CD8-positive, alpha-beta memory T cell (primary cell): ENCODE results near the gene STMN3. TPM values are rescaled to one million over a fixed set of nuclear protein-coding genes. Genes with fewer than 3 reads are reported as not detected.

ENCODE experiments used
- CTCF ChIA-PET: fragments of 350-600 bp; sonication (Branson Sonifier 250); formaldehyde crosslinking; loops from one replicate; lab custom pipeline; 2021; ENCODE audit warnings: antibody characterized with exemption; lab: Charles Lee
- POLR2A ChIA-PET: fragments of 350-600 bp; sonication (Branson Sonifier 250); formaldehyde crosslinking; loops from one replicate; lab custom pipeline; 2021; ENCODE audit warnings: antibody characterized with exemption; lab: Charles Lee
- DNase-seq, 5 donors: peaks; one replicate each; pipeline versions ENCODE4 v3.0.0 to v3.0.0-alpha.2; 2020 to 2022; ENCODE audit warnings: mixed read lengths in 1 of 5
- H3K27ac ChIP-seq: one replicate; pipeline ENCODE4 v1.7.0; 2013; ENCODE audit warnings: low read depth, mild to moderate bottlenecking, low read length, moderate library complexity
- H3K27me3 ChIP-seq: 2 replicates; pipeline ENCODE4 v1.7.0; 2013; ENCODE audit warnings: low read length, mild to moderate bottlenecking; ENCODE audit not compliant: insufficient read depth, poor library complexity, severe bottlenecking
- H3K36me3 ChIP-seq: 2 replicates; pipeline ENCODE4 v1.7.0; 2013; ENCODE audit warnings: mild to moderate bottlenecking, low read length, moderate library complexity; ENCODE audit not compliant: insufficient read depth
- H3K4me1 ChIP-seq: 2 replicates; pipeline ENCODE4 v1.7.0; 2013; ENCODE audit warnings: mild to moderate bottlenecking, low read length, moderate library complexity; ENCODE audit not compliant: insufficient read depth
- H3K4me3 ChIP-seq: 2 replicates; pipeline ENCODE4 v1.7.0; 2013; ENCODE audit warnings: mild to moderate bottlenecking, low read length
- H3K9me3 ChIP-seq: 2 replicates; pipeline ENCODE4 v1.7.0; 2013; ENCODE audit warnings: mild to moderate bottlenecking, low read length
- H3K27ac Mint-ChIP-seq, 8 donors: one replicate each; pipeline ENCODE4 v1.8.0; 2020 to 2021; ENCODE audit warnings: mixed read lengths in 8 of 8, mild to moderate bottlenecking in 6 of 8, inconsistent platforms in 3 of 8, moderate library complexity in 3 of 8
- H3K27me3 Mint-ChIP-seq, 2 donors: one replicate each; pipeline ENCODE4 v1.8.0; 2020 to 2021; ENCODE audit warnings: mixed read lengths in 2 of 2, mild to moderate bottlenecking in 1 of 2, moderate library complexity in 1 of 2
- H3K36me3 Mint-ChIP-seq, 3 donors: one replicate each; pipeline ENCODE4 v1.8.0; 2020 to 2021; ENCODE audit warnings: mixed read lengths in 3 of 3, inconsistent platforms in 1 of 3, mild to moderate bottlenecking in 1 of 3
- H3K4me1 Mint-ChIP-seq, 3 donors: one replicate each; pipeline ENCODE4 v1.8.0; 2020 to 2021; ENCODE audit warnings: mixed read lengths in 3 of 3, inconsistent platforms in 1 of 3, mild to moderate bottlenecking in 1 of 3
- H3K4me3 Mint-ChIP-seq, 7 donors: one replicate each; pipeline ENCODE4 v1.8.0; 2020 to 2021; ENCODE audit warnings: mixed read lengths in 7 of 7, mild to moderate bottlenecking in 6 of 7, moderate library complexity in 4 of 7, inconsistent platforms in 2 of 7
- H3K9me3 Mint-ChIP-seq, 5 donors: one replicate each; pipeline ENCODE4 v1.8.0; 2020 to 2022; ENCODE audit warnings: mixed read lengths in 5 of 5, mild to moderate bottlenecking in 3 of 5, moderate library complexity in 2 of 5, inconsistent platforms in 1 of 5
- polyA plus RNA-seq: library from polyadenylated mRNA; unstranded; fragments of 300-500 nt; fragmentation: Illumina TruSeq; gene quantifications from one replicate; pipeline ENCODE4 v1.2.3, GENCODE V29; 2021
- total RNA-seq, 2 experiments: library from RNA; stranded (reverse); gene quantifications; one replicate each; pipeline ENCODE4 v1.2.3, GENCODE V29; 2021

Gene STMN3
- total and polyA plus RNA-seq, 3 experiments from 2014 or later = 21.0 to 24.7 (median 21.6) TPM

- Mint-ChIP-seq H3K27ac (no peak overlapping the region), H3K4me1 (peaks cover 0 to 11% (median 2%) of the 10 kb centered on the region in 3 donors), H3K4me3 (no peak overlapping the region), H3K36me3 (peaks cover 0 to 2% (median 0%) of the 10 kb centered on the region in 3 donors), H3K9me3 (peaks cover 0 to 5% (median 0%) of the 10 kb centered on the region in 5 donors), H3K27me3 (peaks cover 0 to 7% of the 10 kb centered on the region in 2 donors)
- H3K4me3 ChIP-seq = no peak overlapping the region
- no peak for DNase-seq
- H3K4me1 ChIP-seq = peaks cover 16% of the 10 kb centered on the region
- CTCF ChIA-PET = no interaction called here
- POLR2A ChIA-PET = interaction anchor here (0.6 kb wide), 1 partner anchor 119 kb away, joined by 13 read pairs; no protein-coding TSS in a partner anchor
- no peaks in the 10 kb centered on the region for H3K9me3 ChIP-seq
- no peak overlapping the region for H3K27ac ChIP-seq
- H3K27me3 ChIP-seq = no peaks in the 10 kb centered on the region
- no peaks in the 10 kb centered on the region for H3K36me3 ChIP-seq
These were observed 37.0 kb upstream of the STMN3 start for GRCh38 chr20:63690003-63690897.

- Histone ChIP-seq H3K4me3 (no peak overlapping the region), H3K27me3 (no peaks in the 10 kb centered on the region), H3K36me3 (no peaks in the 10 kb centered on the region), H3K4me1 (peaks cover 16% of the 10 kb centered on the region), H3K27ac (no peak overlapping the region), H3K9me3 (no peaks in the 10 kb centered on the region)
- ChIA-PET POLR2A (interaction anchor here (0.6 kb wide), 2 partner anchors 117 to 120 kb away, joined by 3 to 13 read pairs; no protein-coding TSS in a partner anchor), CTCF (no interaction called here)
- Mint-ChIP-seq H3K27ac (no peak overlapping the region), H3K4me1 (peaks cover 0 to 11% (median 2%) of the 10 kb centered on the region in 3 donors), H3K4me3 (no peak overlapping the region), H3K27me3 (peaks cover 0 to 7% of the 10 kb centered on the region in 2 donors), H3K36me3 (peaks cover 0 to 2% (median 0%) of the 10 kb centered on the region in 3 donors), H3K9me3 (peaks cover 0 to 5% (median 0%) of the 10 kb centered on the region in 5 donors)
- no peak for DNase-seq
These were observed 36.1 kb upstream of the STMN3 start for GRCh38 chr20:63689046-63690002.

DNA sequence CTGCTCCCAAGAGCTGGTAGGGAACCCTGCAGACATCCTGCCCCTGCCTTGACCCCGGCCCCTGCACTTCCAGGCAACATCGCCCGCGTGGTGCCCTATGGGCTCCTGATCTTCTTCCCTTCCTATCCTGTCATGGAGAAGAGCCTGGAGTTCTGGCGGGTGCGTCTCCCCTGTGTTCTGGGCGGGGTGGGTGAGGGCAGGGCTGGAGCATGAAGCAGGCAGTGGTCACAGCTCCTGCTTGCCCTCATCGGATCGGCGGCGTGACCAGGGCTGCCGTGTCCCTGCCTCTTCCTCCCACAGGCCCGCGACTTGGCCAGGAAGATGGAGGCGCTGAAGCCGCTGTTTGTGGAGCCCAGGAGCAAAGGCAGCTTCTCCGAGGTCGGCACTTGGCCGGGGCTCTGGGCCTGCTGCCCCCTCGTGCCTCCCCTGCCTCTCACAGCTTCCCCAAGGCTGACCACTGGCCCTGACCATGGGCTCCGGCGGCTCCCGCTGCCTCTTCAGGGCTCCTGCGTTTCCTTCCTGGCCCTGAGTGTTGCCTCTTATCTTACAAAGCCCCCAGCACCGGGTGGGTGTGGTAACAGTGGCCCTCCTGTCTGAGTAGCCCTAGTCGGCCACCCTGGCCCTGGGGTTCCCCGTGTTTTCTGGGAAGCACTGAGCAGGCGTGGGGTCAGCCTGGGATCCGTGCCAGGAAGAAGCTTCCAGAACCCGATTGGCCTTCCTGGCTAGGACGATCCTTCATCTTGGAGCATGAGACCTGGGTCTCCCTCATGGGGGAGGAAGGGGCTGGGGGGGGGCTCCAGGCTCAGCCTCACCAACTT, 35.2 kb upstream of the STMN3 start:
- Histone ChIP-seq H3K27ac (no peak overlapping the region), H3K4me1 (peaks cover 16% of the 10 kb centered on the region), H3K4me3 (no peak overlapping the region), H3K36me3 (no peaks in the 10 kb centered on the region), H3K27me3 (no peaks in the 10 kb centered on the region), H3K9me3 (no peaks in the 10 kb centered on the region)
- no peak for DNase-seq
- H3K4me3 Mint-ChIP-seq = peak overlapping the region in 1 of 7 donors; percentile 32
- peaks cover 4 to 7% (median 5%) of the 10 kb centered on the region in 3 donors for H3K4me1 Mint-ChIP-seq
- no peak overlapping the region for H3K27ac Mint-ChIP-seq
- H3K36me3 Mint-ChIP-seq = peaks cover 0 to 3% (median 0%) of the 10 kb centered on the region in 3 donors
- ChIA-PET POLR2A (no interaction called here), CTCF (interaction anchor here (0.8 kb wide), 1 partner anchor 30 kb away, joined by 4 read pairs; no protein-coding TSS in a partner anchor)
- peaks cover 0 to 2% (median 0%) of the 10 kb centered on the region in 5 donors for H3K9me3 Mint-ChIP-seq
- H3K27me3 Mint-ChIP-seq = peaks cover 0 to 5% of the 10 kb centered on the region in 2 donors

- Mint-ChIP-seq H3K4me1 (peaks cover 4 to 7% (median 5%) of the 10 kb centered on the region in 3 donors), H3K27ac (no peak overlapping the region), H3K27me3 (peaks cover 0 to 5% of the 10 kb centered on the region in 2 donors), H3K36me3 (peaks cover 0 to 3% (median 0%) of the 10 kb centered on the region in 3 donors), H3K4me3 (no peak overlapping the region), H3K9me3 (peaks cover 0 to 2% (median 0%) of the 10 kb centered on the region in 5 donors)
- ChIA-PET CTCF (interaction anchor here (0.8 kb wide), 1 partner anchor 29 kb away, joined by 4 read pairs; no protein-coding TSS in a partner anchor), POLR2A (no interaction called here)
- H3K9me3 ChIP-seq = no peaks in the 10 kb centered on the region
- no peaks in the 10 kb centered on the region for H3K27me3 ChIP-seq
- H3K36me3 ChIP-seq = no peaks in the 10 kb centered on the region
- H3K4me3 ChIP-seq = no peak overlapping the region
- H3K4me1 ChIP-seq = peaks cover 16% of the 10 kb centered on the region
- H3K27ac ChIP-seq = no peak overlapping the region
- no peak for DNase-seq
These were observed 34.4 kb upstream of the STMN3 start for GRCh38 chr20:63687419-63688178.

- DNase-seq = no peak
- no peak overlapping the region for H3K27ac ChIP-seq
- no peaks in the 10 kb centered on the region for H3K9me3 ChIP-seq
- ChIA-PET CTCF (no interaction called here), POLR2A (no interaction called here)
- peak overlapping the region in 1 of 7 donors; percentile 40 for H3K4me3 Mint-ChIP-seq
- H3K4me1 Mint-ChIP-seq = peaks cover 4 to 7% (median 5%) of the 10 kb centered on the region in 3 donors
- H3K9me3 Mint-ChIP-seq = no peaks in the 10 kb centered on the region
- no peak overlapping the region for H3K4me3 ChIP-seq
- H3K4me1 ChIP-seq = peaks cover 16% of the 10 kb centered on the region
- H3K27me3 Mint-ChIP-seq = peaks cover 0 to 2% of the 10 kb centered on the region in 2 donors
- peaks cover 0 to 3% (median 0%) of the 10 kb centered on the region in 3 donors for H3K36me3 Mint-ChIP-seq
- no peaks in the 10 kb centered on the region for H3K36me3 ChIP-seq
- no peak overlapping the region for H3K27ac Mint-ChIP-seq
- no peaks in the 10 kb centered on the region for H3K27me3 ChIP-seq
These were observed 33.5 kb upstream of the STMN3 start for GRCh38 chr20:63686492-63687321.

DNA sequence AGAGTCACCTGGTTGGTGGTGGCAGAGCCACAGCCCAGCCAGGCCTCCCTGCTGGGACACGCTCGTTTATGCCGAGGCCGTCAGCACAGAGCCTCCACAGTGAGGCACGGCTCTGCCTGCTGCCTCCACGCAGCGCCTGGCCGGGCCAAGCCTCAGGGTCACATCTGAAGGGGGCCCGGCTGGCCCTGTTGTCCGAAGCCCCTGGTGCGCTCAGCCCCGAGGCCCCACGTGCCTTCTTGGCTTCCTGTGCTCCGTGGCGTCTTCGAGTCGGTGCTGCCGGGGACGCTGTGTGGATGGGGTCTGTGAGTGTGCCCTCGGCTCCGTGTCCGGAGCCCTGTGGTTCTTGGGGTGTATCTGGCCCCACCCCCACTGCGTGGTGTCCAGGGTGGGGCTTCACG, 32.9 kb upstream of the STMN3 start:
- peaks cover 2 to 5% (median 4%) of the 10 kb centered on the region in 3 donors for H3K4me1 Mint-ChIP-seq
- Histone ChIP-seq H3K36me3 (no peaks in the 10 kb centered on the region), H3K4me1 (peaks cover 16% of the 10 kb centered on the region), H3K27ac (no peak overlapping the region), H3K9me3 (no peaks in the 10 kb centered on the region), H3K4me3 (no peak overlapping the region), H3K27me3 (no peaks in the 10 kb centered on the region)
- H3K9me3 Mint-ChIP-seq = no peaks in the 10 kb centered on the region
- H3K36me3 Mint-ChIP-seq = peaks cover 0 to 3% (median 0%) of the 10 kb centered on the region in 3 donors
- no peaks in the 10 kb centered on the region for H3K27me3 Mint-ChIP-seq
- H3K4me3 Mint-ChIP-seq = no peak overlapping the region
- peak overlapping the region in 1 of 8 donors; percentile 41 for H3K27ac Mint-ChIP-seq
- ChIA-PET POLR2A (no interaction called here), CTCF (no interaction called here)
- DNase-seq = no peak
